Astrocyte (in vitro differentiated cells and primary cell): Measurements from ENCODE around the gene BCAR1. TPM values are rescaled to one million over a fixed set of nuclear protein-coding genes. Genes with fewer than 3 reads are reported as not detected.

Experiments
- DNase-seq: peaks from one replicate; pipeline ENCODE4 v3.0.0-alpha.2; 2010; ENCODE audit warnings: low read depth
- FAIRE-seq: peaks from 2 replicates; lab custom pipeline; 2011; peaks lifted over from hg19 to GRCh38; lab: Jason Lieb, UNC
- H2AFZ ChIP-seq: 2 replicates; pipeline ENCODE4 v1.6.0; 2012; ENCODE audit warnings: low read depth, low read length, inconsistent platforms
- H3K27ac ChIP-seq: 2 replicates; pipeline ENCODE4 v1.5.1; 2011; ENCODE audit warnings: low read depth, low read length, inconsistent platforms
- H3K27me3 ChIP-seq: 2 replicates; pipeline ENCODE4 v1.6.0; 2011; ENCODE audit warnings: low read length, inconsistent platforms; ENCODE audit not compliant: insufficient read depth
- H3K36me3 ChIP-seq: 2 replicates; pipeline ENCODE4 v1.5.1; 2011; ENCODE audit warnings: low read length, inconsistent platforms; ENCODE audit not compliant: insufficient read depth
- H3K4me1 ChIP-seq: 2 replicates; pipeline ENCODE4 v1.5.1; 2011; ENCODE audit warnings: low read length, inconsistent platforms; ENCODE audit not compliant: insufficient read depth
- H3K4me2 ChIP-seq: 2 replicates; pipeline ENCODE4 v1.6.0; 2012; ENCODE audit warnings: low read length, inconsistent platforms
- H3K4me3 ChIP-seq: 2 replicates; pipeline ENCODE4 v1.5.1; 2011; ENCODE audit warnings: low read depth, mild to moderate bottlenecking, low read length, inconsistent platforms; ENCODE audit not compliant: insufficient read depth
- H3K79me2 ChIP-seq: 2 replicates; pipeline ENCODE4 v1.6.0; 2012; ENCODE audit warnings: mild to moderate bottlenecking, low read length, inconsistent platforms; ENCODE audit not compliant: insufficient read depth
- H3K9ac ChIP-seq: 2 replicates; pipeline ENCODE4 v1.6.0; 2012; ENCODE audit warnings: mild to moderate bottlenecking, low read length, inconsistent platforms
- H3K9me3 ChIP-seq: 2 replicates; pipeline ENCODE4 v1.5.1; 2012; ENCODE audit warnings: low read depth, mild to moderate bottlenecking, low read length, inconsistent platforms; ENCODE audit not compliant: insufficient read depth
- H4K20me1 ChIP-seq: 2 replicates; pipeline ENCODE4 v1.6.0; 2012; ENCODE audit warnings: low read length, inconsistent platforms; ENCODE audit not compliant: insufficient read depth
- H3K27ac Mint-ChIP-seq: one replicate; pipeline ENCODE4 v1.8.0; 2021; ENCODE audit warnings: mild to moderate bottlenecking, mixed read lengths; ENCODE audit not compliant: unreplicated experiment
- H3K27me3 Mint-ChIP-seq: one replicate; pipeline ENCODE4 v1.8.0; 2021; ENCODE audit warnings: low read depth, mixed read lengths; ENCODE audit not compliant: unreplicated experiment
- H3K36me3 Mint-ChIP-seq: one replicate; pipeline ENCODE4 v1.8.0; 2021; ENCODE audit warnings: low read depth, mixed read lengths; ENCODE audit not compliant: unreplicated experiment
- H3K4me1 Mint-ChIP-seq: one replicate; pipeline ENCODE4 v1.8.0; 2021; ENCODE audit warnings: low read depth, mixed read lengths; ENCODE audit not compliant: unreplicated experiment
- H3K4me3 Mint-ChIP-seq: one replicate; pipeline ENCODE4 v1.8.0; 2021; ENCODE audit warnings: mild to moderate bottlenecking, moderate library complexity, mixed read lengths; ENCODE audit not compliant: unreplicated experiment
- H3K9me3 Mint-ChIP-seq: one replicate; pipeline ENCODE4 v1.8.0; 2021; ENCODE audit warnings: mild to moderate bottlenecking, mixed read lengths; ENCODE audit not compliant: unreplicated experiment
- CTCF ChIP-seq: IDR thresholded peaks from 2 replicates; pipeline ENCODE4 v1.5.1; 2011; ENCODE audit warnings: low read depth, mild to moderate bottlenecking, inconsistent platforms, low read length, moderate library complexity; ENCODE audit not compliant: insufficient read depth
- EZH2 ChIP-seq: IDR thresholded peaks from 2 replicates; pipeline ENCODE4 v1.6.1; 2012; ENCODE audit warnings: mild to moderate bottlenecking, low read length, inconsistent platforms; ENCODE audit not compliant: insufficient read depth
- total RNA-seq: library from RNA; stranded (reverse); gene quantifications from 2 replicates; pipeline ENCODE4 v1.2.1, GENCODE V29; 2021

Gene BCAR1
- total RNA-seq, 1 donor from 2014 or later: 296 TPM

GRCh38 chr16:75218256-75219076 is 33.0 kb downstream of the BCAR1 start, which contains the start of gene CTRB1:
Gene CTRB1 (plus strand): TSS chr16:75218988. CDS start chr16:75219008, 20 bp downstream.
- no peaks in the 10 kb centered on the region for H4K20me1 ChIP-seq
- peaks cover 4% of the 10 kb centered on the region for H3K36me3 Mint-ChIP-seq
- H3K79me2 ChIP-seq: no peaks in the 10 kb centered on the region
- no peak within 1 kb of the TSS for H3K4me2 ChIP-seq
- no peak within 1 kb of the TSS for H3K4me3 ChIP-seq
- H3K4me3 Mint-ChIP-seq: no peak within 1 kb of the TSS
- no peaks in the 10 kb centered on the region for H3K27me3 ChIP-seq
- H3K27ac Mint-ChIP-seq: peak within 1 kb of the TSS; percentile 47
- H3K27ac ChIP-seq: no peak within 1 kb of the TSS
- no peak within 1 kb of the TSS for H2AFZ ChIP-seq
- no peak for DNase-seq
- no peaks in the 10 kb centered on the region for H3K36me3 ChIP-seq
- TF ChIP-seq CTCF: no peak
- TF ChIP-seq EZH2: no peak
- H3K4me1 Mint-ChIP-seq: peaks cover 2% of the 10 kb centered on the region
- H3K4me1 ChIP-seq: no peaks in the 10 kb centered on the region
- H3K9me3 ChIP-seq: no peaks in the 10 kb centered on the region
- H3K9ac ChIP-seq: no peak within 1 kb of the TSS
- no peaks in the 10 kb centered on the region for H3K9me3 Mint-ChIP-seq
- peaks cover 5% of the 10 kb centered on the region for H3K27me3 Mint-ChIP-seq
- FAIRE-seq: no peak

DNA sequence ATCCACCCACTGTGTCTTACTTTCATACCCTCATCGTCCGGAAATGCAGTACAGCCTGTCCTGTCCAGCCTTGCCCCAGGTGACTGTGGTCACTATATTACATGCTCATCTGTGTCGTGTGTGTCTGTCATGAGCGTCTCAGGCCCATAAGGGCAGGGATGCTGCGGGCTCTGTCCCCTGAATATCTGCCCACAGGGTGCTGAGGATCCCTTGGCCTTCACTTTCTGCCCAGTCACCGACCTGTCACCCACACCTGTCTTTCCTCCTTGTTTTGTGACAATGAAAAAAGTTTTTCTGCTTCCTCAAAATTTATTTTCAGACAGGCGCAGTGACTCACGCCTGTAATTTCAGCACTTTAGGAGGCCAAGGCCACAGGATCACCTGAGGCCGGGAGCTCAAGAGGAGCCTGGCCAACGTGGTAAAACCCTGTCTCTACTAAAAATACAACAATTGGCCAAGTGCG is 34.0 kb downstream of the BCAR1 start:
- Histone ChIP-seq H3K4me3 (no peak overlapping the region), H3K9me3 (no peaks in the 10 kb centered on the region), H3K4me2 (no peak overlapping the region), H3K27ac (no peak overlapping the region), H3K79me2 (no peaks in the 10 kb centered on the region), H3K4me1 (no peaks in the 10 kb centered on the region), H2AFZ (no peak overlapping the region), H3K9ac (no peak overlapping the region), H3K27me3 (no peaks in the 10 kb centered on the region), H3K36me3 (no peaks in the 10 kb centered on the region), H4K20me1 (no peaks in the 10 kb centered on the region)
- Mint-ChIP-seq H3K36me3 (peaks cover 4% of the 10 kb centered on the region), H3K27ac (no peak overlapping the region), H3K27me3 (peaks cover 7% of the 10 kb centered on the region), H3K4me1 (peaks cover 2% of the 10 kb centered on the region), H3K9me3 (no peaks in the 10 kb centered on the region), H3K4me3 (no peak overlapping the region)
- TF ChIP-seq CTCF: no peak
- FAIRE-seq (no peak), DNase-seq (no peak)

GRCh38 chr16:75216576-75216975 is 34.8 kb downstream of the BCAR1 start:
- Histone ChIP-seq H3K4me3 (no peak overlapping the region), H3K9me3 (no peaks in the 10 kb centered on the region), H2AFZ (no peak overlapping the region), H4K20me1 (no peaks in the 10 kb centered on the region), H3K27ac (no peak overlapping the region), H3K79me2 (no peaks in the 10 kb centered on the region), H3K36me3 (no peaks in the 10 kb centered on the region), H3K4me1 (no peaks in the 10 kb centered on the region), H3K4me2 (no peak overlapping the region), H3K9ac (no peak overlapping the region), H3K27me3 (no peaks in the 10 kb centered on the region)
- Mint-ChIP-seq H3K4me1 (peaks cover 2% of the 10 kb centered on the region), H3K27me3 (peaks cover 9% of the 10 kb centered on the region), H3K36me3 (no peaks in the 10 kb centered on the region), H3K4me3 (no peak overlapping the region), H3K27ac (no peak overlapping the region), H3K9me3 (no peaks in the 10 kb centered on the region)
- FAIRE-seq (no peak), DNase-seq (no peak)
- no peak for TF ChIP-seq EZH2
- no peak for TF ChIP-seq CTCF
